Esophagus squamous epithelium (tissue), 5 donors: ENCODE data around the gene NET1. TPM values are rescaled to one million over a fixed set of nuclear protein-coding genes. Genes with fewer than 3 reads are reported as not detected.

Experiments used
- DNase-seq: peaks from one replicate; lab custom pipeline; 2025; lab: John Stamatoyannopoulos, UW
- H3K27ac ChIP-seq, 4 donors: fragments of 200-600 bp; sonication (generic); one replicate each; pipeline ENCODE4 v1.5.1; 2016 to 2019; ENCODE audit warnings: mild to moderate bottlenecking in 1 of 4
- H3K27me3 ChIP-seq, 4 donors: fragments of 200-600 bp; sonication (generic); 1 replicate in 3 of 4; 2 replicates in 1 of 4; pipeline versions ENCODE4 v1.5.1 to v1.6.0; 2017 to 2021; ENCODE audit warnings: antibody characterized with exemption in 1 of 4
- H3K36me3 ChIP-seq, 3 donors: fragments of 200-600 bp; sonication (generic); one replicate each; pipeline ENCODE4 v1.5.1; 2016 to 2019
- H3K4me1 ChIP-seq, 3 donors: fragments of 200-600 bp; sonication (generic); one replicate each; pipeline ENCODE4 v1.5.1; 2017 to 2019
- H3K4me3 ChIP-seq, 4 donors: fragments of 200-600 bp; sonication (generic); 1 replicate in 3 of 4; 2 replicates in 1 of 4; pipeline ENCODE4 v1.5.1; 2016 to 2019; ENCODE audit warnings: mild to moderate bottlenecking in 2 of 4, moderate library complexity in 1 of 4
- H3K9me3 ChIP-seq, 3 donors: fragments of 200-600 bp; sonication (generic); one replicate each; pipeline ENCODE4 v1.5.1; 2016 to 2019
- CTCF ChIP-seq, 6 experiments: fragments of 450-650 bp in 4 of 6; fragments of 200-600 bp in 2 of 6; sonication (generic) in 2 of 6; IDR thresholded peaks; one replicate each; pipeline ENCODE4 v1.5.1; 2016 to 2019; ENCODE audit warnings: antibody characterized with exemption in 6 of 6, mild to moderate bottlenecking in 4 of 6, moderate library complexity in 4 of 6
- POLR2A ChIP-seq, 4 donors: fragments of 450-650 bp; IDR thresholded peaks; one replicate each; pipeline ENCODE4 v1.6.1; 2017; ENCODE audit warnings: antibody characterized with exemption in 4 of 4, mild to moderate bottlenecking in 4 of 4, moderate library complexity in 3 of 4
- WGBS, 2 donors: methylation state at CpG; one replicate each; pipeline ENCODE4 v1.1.5; 2018; 5-methylcytosine and 5-hydroxymethylcytosine counted together
- intact Hi-C: fragments of 100-400 bp; cut with DNase I; formaldehyde crosslinking; loops from one replicate; pipeline ENCODE4 v1.15.0; 2022
- total RNA-seq, 4 donors: library from RNA; depleted of rRNA; stranded (reverse); fragments of >200 nt; gene quantifications; one replicate each; pipeline ENCODE4 v1.1.0, GENCODE V29; 2016
- donor health status: DM: yes; HTN: yes; CAD: no.

The NET1 gene
- total RNA-seq, 4 donors from 2014 or later, result 77.8 to 170 (median 107) TPM

- no peak for TF ChIP-seq CTCF (IDR thresholded peaks at IDR 0.05)
- no peak for TF ChIP-seq POLR2A (IDR thresholded peaks at IDR 0.05)
- Histone ChIP-seq H3K9me3 (no peaks in the 10 kb centered on the region), H3K36me3 (no peaks in the 10 kb centered on the region), H3K27ac (no peak overlapping the region), H3K4me3 (no peak overlapping the region), H3K4me1 (no peaks in the 10 kb centered on the region), H3K27me3 (peaks cover 0 to 48% (median 0%) of the 10 kb centered on the region in 4 donors)
- intact Hi-C loops, result no loop called here
- no peak for DNase-seq
- WGBS, 2 donors, result 35 to 40% methylated on average over 5 of the region's 5 CpGs
Measured at GRCh38 chr10:5365928-5366327, 46.4 kb upstream of the NET1 start.

- intact Hi-C loops, result no loop called here
- TF ChIP-seq CTCF (IDR thresholded peaks at IDR 0.05), result no peak
Measured at GRCh38 chr10:5369362-5370158, 42.8 kb upstream of the NET1 start.

GRCh38 chr10:5370493-5371352, 41.6 kb upstream of the NET1 start:
- Histone ChIP-seq H3K9me3 (no peaks in the 10 kb centered on the region), H3K27ac (no peak overlapping the region), H3K4me1 (no peaks in the 10 kb centered on the region), H3K4me3 (no peak overlapping the region), H3K27me3 (peaks cover 0 to 15% (median 0%) of the 10 kb centered on the region in 4 donors), H3K36me3 (no peaks in the 10 kb centered on the region)
- DNase-seq, result no peak
- intact Hi-C loops, result no loop called here
- WGBS, 2 donors, result 64 to 88% methylated on average over 21 to 28 of the region's 28 CpGs
- TF ChIP-seq POLR2A (IDR thresholded peaks at IDR 0.05) (no peak), CTCF (IDR thresholded peaks at IDR 0.05) (no peak)

More at GRCh38 chr10:5369362-5370158, 42.8 kb upstream of the NET1 start:
- Histone ChIP-seq H3K9me3 (no peaks in the 10 kb centered on the region), H3K4me3 (no peak overlapping the region), H3K4me1 (no peaks in the 10 kb centered on the region), H3K27ac (no peak overlapping the region), H3K27me3 (peaks cover 0 to 27% (median 0%) of the 10 kb centered on the region in 4 donors), H3K36me3 (no peaks in the 10 kb centered on the region)
- no peak for DNase-seq
- 44 to 77% methylated on average over 9 to 16 of the region's 16 CpGs for WGBS, 2 donors

- no peaks in the 10 kb centered on the region for H3K36me3 ChIP-seq
- DNase-seq, result no peak
- no peak overlapping the region for H3K4me3 ChIP-seq
- WGBS, 2 donors, result 68 to 77% methylated on average over 3 to 4 of the region's 4 CpGs
- TF ChIP-seq POLR2A (IDR thresholded peaks at IDR 0.05), result no peak
- peaks cover 0 to 6% (median 0%) of the 10 kb centered on the region in 4 donors for H3K27me3 ChIP-seq
- no peaks in the 10 kb centered on the region for H3K9me3 ChIP-seq
- H3K4me1 ChIP-seq, result no peaks in the 10 kb centered on the region
- intact Hi-C loops, result no loop called here
- no peak overlapping the region for H3K27ac ChIP-seq
Measured at GRCh38 chr10:5373307-5373706, 39.0 kb upstream of the NET1 start.

- 79 to 82% methylated on average over 8 to 10 of the region's 22 CpGs for WGBS, 2 donors
- intact Hi-C loops, result no loop called here
- H3K36me3 ChIP-seq, result no peaks in the 10 kb centered on the region
- H3K27me3 ChIP-seq, result peaks cover 0 to 6% (median 0%) of the 10 kb centered on the region in 4 donors
- DNase-seq, result no peak
- TF ChIP-seq CTCF (IDR thresholded peaks at IDR 0.05) (no peak), POLR2A (IDR thresholded peaks at IDR 0.05) (no peak)
- H3K9me3 ChIP-seq, result no peaks in the 10 kb centered on the region
- no peak overlapping the region for H3K27ac ChIP-seq
- no peaks in the 10 kb centered on the region for H3K4me1 ChIP-seq
- H3K4me3 ChIP-seq, result no peak overlapping the region
Measured at GRCh38 chr10:5373891-5374611, 38.3 kb upstream of the NET1 start.
